CD14-positive monocyte (primary cell): Measurements from ENCODE around the gene PODXL2. TPM values are rescaled to one million over a fixed set of nuclear protein-coding genes. Genes with fewer than 3 reads are reported as not detected.

ENCODE experiments used
- DNase-seq, 3 donors: peaks; one replicate each; pipeline ENCODE4 v3.0.0-alpha.2; 2011 to 2022
- H2AFZ ChIP-seq: 2 replicates; pipeline ENCODE4 v1.6.0; 2012; ENCODE audit warnings: mild to moderate bottlenecking, low read depth, low read length, inconsistent platforms; ENCODE audit not compliant: insufficient read depth, poor library complexity, severe bottlenecking
- H3K27ac ChIP-seq, 2 donors: 1 replicate in 1 of 2; 2 replicates in 1 of 2; pipeline ENCODE4 v1.5.1; 2012 to 2013; ENCODE audit warnings: low read length in 2 of 2, control low read depth in 1 of 2, inconsistent platforms in 1 of 2, low read depth in 1 of 2, mild to moderate bottlenecking in 1 of 2
- H3K27me3 ChIP-seq, 2 donors: one replicate each; pipeline versions ENCODE4 v1.6.0 to v1.6.1; 2011 to 2013; ENCODE audit warnings: low read length in 2 of 2; ENCODE audit not compliant: control insufficient read depth in 2 of 2, insufficient read depth in 2 of 2
- H3K36me3 ChIP-seq, 2 donors: replicated peaks in 1 of 2; 1 replicate in 1 of 2; 2 replicates in 1 of 2; pipeline versions ENCODE4 v1.5.1 to v1.6.1; 2012 to 2013; ENCODE audit warnings: low read length in 2 of 2, control low read depth in 1 of 2, inconsistent platforms in 1 of 2, mild to moderate bottlenecking in 1 of 2; ENCODE audit not compliant: insufficient read depth in 2 of 2, control insufficient read depth in 1 of 2
- H3K4me1 ChIP-seq, 2 donors: 1 replicate in 1 of 2; 2 replicates in 1 of 2; pipeline versions ENCODE4 v1.5.1 to v1.6.1; 2012 to 2013; ENCODE audit warnings: low read length in 2 of 2, control low read depth in 1 of 2, inconsistent platforms in 1 of 2, mild to moderate bottlenecking in 1 of 2, moderate library complexity in 1 of 2; ENCODE audit not compliant: insufficient read depth in 2 of 2, control insufficient read depth in 1 of 2
- H3K4me2 ChIP-seq: replicated peaks from 2 replicates; pipeline ENCODE3; 2012; ENCODE audit warnings: low read length, moderate library complexity, mild to moderate bottlenecking; ENCODE audit not compliant: poor library complexity, severe bottlenecking; ENCODE audit errors: extremely low read depth
- H3K4me3 ChIP-seq, 3 experiments: fragments of 200-600 bp in 1 of 3; sonication (generic) in 1 of 3; replicated peaks in 1 of 3; 1 replicate in 2 of 3; 2 replicates in 1 of 3; pipeline ENCODE4 v1.5.1; 2011 to 2013; ENCODE audit warnings: low read length in 3 of 3, mild to moderate bottlenecking in 3 of 3, control low read depth in 2 of 3, low read depth in 2 of 3, inconsistent platforms in 1 of 3, moderate library complexity in 1 of 3
- H3K79me2 ChIP-seq: 2 replicates; pipeline ENCODE4 v1.6.0; 2012; ENCODE audit warnings: mild to moderate bottlenecking, control low read depth, inconsistent platforms, low read length, moderate library complexity; ENCODE audit not compliant: insufficient read depth
- H3K9ac ChIP-seq: 2 replicates; pipeline ENCODE4 v1.6.0; 2017; ENCODE audit warnings: low read length, mild to moderate bottlenecking; ENCODE audit not compliant: insufficient read depth, poor library complexity, severe bottlenecking
- H3K9me3 ChIP-seq, 2 donors: replicated peaks in 1 of 2; 1 replicate in 1 of 2; 2 replicates in 1 of 2; pipeline versions ENCODE4 v1.5.1 to v1.6.1; 2012 to 2013; ENCODE audit warnings: low read length in 2 of 2, control low read depth in 1 of 2; ENCODE audit not compliant: control insufficient read depth in 1 of 2, insufficient read depth in 1 of 2
- H4K20me1 ChIP-seq: 2 replicates; pipeline ENCODE4 v1.6.0; 2012; ENCODE audit warnings: mild to moderate bottlenecking, low read length, control low read depth, moderate library complexity; ENCODE audit not compliant: insufficient read depth
- H3K27ac Mint-ChIP-seq, 7 donors: one replicate each; pipeline ENCODE4 v1.8.0; 2020; ENCODE audit warnings: mild to moderate bottlenecking in 7 of 7, mixed read lengths in 7 of 7, moderate library complexity in 6 of 7, inconsistent platforms in 2 of 7
- H3K27me3 Mint-ChIP-seq, 3 donors: one replicate each; pipeline ENCODE4 v1.8.0; 2021 to 2022; ENCODE audit warnings: low read depth in 3 of 3, mild to moderate bottlenecking in 3 of 3, mixed read lengths in 3 of 3, moderate library complexity in 3 of 3, inconsistent platforms in 1 of 3
- H3K36me3 Mint-ChIP-seq, 2 donors: one replicate each; pipeline ENCODE4 v1.8.0; 2020; ENCODE audit warnings: mixed read lengths in 2 of 2, inconsistent platforms in 1 of 2, mild to moderate bottlenecking in 1 of 2
- H3K4me1 Mint-ChIP-seq: one replicate; pipeline ENCODE4 v1.8.0; 2020; ENCODE audit warnings: mild to moderate bottlenecking, mixed read lengths
- H3K4me3 Mint-ChIP-seq, 2 donors: one replicate each; pipeline ENCODE4 v1.8.0; 2020; ENCODE audit warnings: mild to moderate bottlenecking in 2 of 2, mixed read lengths in 2 of 2, moderate library complexity in 1 of 2
- H3K9me3 Mint-ChIP-seq, 7 donors: one replicate each; pipeline ENCODE4 v1.8.0; 2020 to 2022; ENCODE audit warnings: mixed read lengths in 7 of 7, mild to moderate bottlenecking in 6 of 7, moderate library complexity in 6 of 7, inconsistent platforms in 2 of 7
- WGBS: methylation state at CpG from one replicate; pipeline ENCODE4 v1.1.5; 2013; ENCODE audit warnings: missing lambda C conversion rate; ENCODE audit not compliant: insufficient coverage; 5-methylcytosine and 5-hydroxymethylcytosine counted together
- intact Hi-C, 2 donors: fragments of 100-400 bp; cut with micrococcal nuclease; formaldehyde crosslinking; loops; one replicate each; pipeline versions ENCODE4 v1.15.0 to v1.15.1; 2023
- polyA plus RNA-seq, 3 donors: library from polyadenylated mRNA; depleted of rRNA in 1 of 3; unstranded in 2 of 3; stranded (reverse) in 1 of 3; fragments of 300-500 nt in 2 of 3; fragments of >200 nt in 1 of 3; fragmentation: Illumina TruSeq in 2 of 3; gene quantifications; 1 replicate in 2 of 3; 2 replicates in 1 of 3; pipeline ENCODE4 v1.2.3, GENCODE V29; 2012 to 2021
- TF ChIP-seq, protein P1 (sequence below): fragments of 200-600 bp; IDR thresholded peaks from one replicate; pipeline ENCODE4 v1.8.0; 2022; ENCODE audit warnings: antibody characterized with exemption, mild to moderate bottlenecking

PODXL2 gene
- polyA plus RNA-seq, 3 donors, result 0.33 to 0.64 (median 0.43) TPM

DNA sequence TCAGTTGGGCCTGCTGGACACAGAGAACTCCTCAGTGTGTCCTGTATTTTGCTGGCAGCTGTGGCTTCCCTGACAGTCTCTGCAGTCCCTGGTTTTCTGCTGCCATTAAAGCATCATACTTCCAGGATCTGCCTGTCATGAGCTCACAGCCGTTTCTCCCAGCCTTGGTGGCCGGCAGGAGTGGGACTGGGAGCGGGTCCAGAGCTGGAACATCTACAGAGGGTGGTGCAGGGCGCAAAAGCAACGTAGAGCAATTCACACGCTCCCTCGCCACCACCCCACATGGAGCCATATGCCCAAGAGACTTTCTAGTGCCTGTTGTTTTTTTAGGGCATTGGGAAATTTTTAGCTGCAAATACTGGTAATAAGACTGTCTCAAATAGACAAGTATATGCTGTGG, 77.3 kb downstream of the PODXL2 start:
- Histone ChIP-seq H3K36me3 (no peaks in the 10 kb centered on the region), H3K4me1 (peaks cover 8 to 9% of the 10 kb centered on the region in 2 donors), H3K9ac (no peak overlapping the region), H2AFZ (no peak overlapping the region), H4K20me1 (no peaks in the 10 kb centered on the region), H3K4me2 (no peak overlapping the region), H3K4me3 (no peak overlapping the region), H3K27ac (no peak overlapping the region), H3K9me3 (no peaks in the 10 kb centered on the region), H3K79me2 (no peaks in the 10 kb centered on the region), H3K27me3 (no peaks in the 10 kb centered on the region)
- Mint-ChIP-seq H3K27me3 (no peaks in the 10 kb centered on the region), H3K36me3 (peaks cover 0 to 2% of the 10 kb centered on the region in 2 donors), H3K4me3 (no peak overlapping the region), H3K9me3 (peaks cover 0 to 3% (median 0%) of the 10 kb centered on the region in 7 donors), H3K4me1 (peaks cover 11% of the 10 kb centered on the region), H3K27ac (no peak overlapping the region)
- intact Hi-C loops, result no loop called here
- TF ChIP-seq, protein P1, sequence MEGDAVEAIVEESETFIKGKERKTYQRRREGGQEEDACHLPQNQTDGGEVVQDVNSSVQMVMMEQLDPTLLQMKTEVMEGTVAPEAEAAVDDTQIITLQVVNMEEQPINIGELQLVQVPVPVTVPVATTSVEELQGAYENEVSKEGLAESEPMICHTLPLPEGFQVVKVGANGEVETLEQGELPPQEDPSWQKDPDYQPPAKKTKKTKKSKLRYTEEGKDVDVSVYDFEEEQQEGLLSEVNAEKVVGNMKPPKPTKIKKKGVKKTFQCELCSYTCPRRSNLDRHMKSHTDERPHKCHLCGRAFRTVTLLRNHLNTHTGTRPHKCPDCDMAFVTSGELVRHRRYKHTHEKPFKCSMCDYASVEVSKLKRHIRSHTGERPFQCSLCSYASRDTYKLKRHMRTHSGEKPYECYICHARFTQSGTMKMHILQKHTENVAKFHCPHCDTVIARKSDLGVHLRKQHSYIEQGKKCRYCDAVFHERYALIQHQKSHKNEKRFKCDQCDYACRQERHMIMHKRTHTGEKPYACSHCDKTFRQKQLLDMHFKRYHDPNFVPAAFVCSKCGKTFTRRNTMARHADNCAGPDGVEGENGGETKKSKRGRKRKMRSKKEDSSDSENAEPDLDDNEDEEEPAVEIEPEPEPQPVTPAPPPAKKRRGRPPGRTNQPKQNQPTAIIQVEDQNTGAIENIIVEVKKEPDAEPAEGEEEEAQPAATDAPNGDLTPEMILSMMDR, result no peak
- WGBS, result 94% methylated on average over 3 of the region's 7 CpGs
- no peak for DNase-seq

DNA sequence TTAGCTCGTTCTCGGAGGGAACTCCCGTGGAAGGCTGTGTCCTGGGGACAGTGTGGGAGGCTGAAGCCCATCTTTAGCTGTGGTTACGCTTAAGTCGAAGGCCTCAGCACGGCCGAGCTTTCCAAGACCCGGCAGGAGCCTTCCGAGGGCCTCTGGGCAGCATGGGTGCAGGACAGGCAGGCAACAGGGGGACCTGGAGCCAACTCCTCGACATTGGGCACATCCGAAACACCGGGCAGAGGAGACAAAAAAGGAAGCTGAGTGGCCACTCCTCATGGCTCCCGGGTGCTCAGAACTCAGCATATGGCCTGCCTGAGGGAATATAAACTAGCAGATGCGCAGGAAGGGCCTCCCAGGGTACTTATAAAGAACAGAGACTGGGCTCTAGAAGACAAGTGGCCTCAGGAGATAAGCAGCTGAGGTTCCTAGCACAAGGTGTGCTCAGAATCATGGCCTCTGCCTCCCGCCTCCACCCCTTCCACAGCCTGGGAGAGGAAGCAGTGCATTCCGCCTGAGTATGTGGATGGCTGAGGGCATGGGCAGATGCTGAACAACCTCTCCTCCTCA, 77.9 kb downstream of the PODXL2 start:
- Mint-ChIP-seq H3K36me3 (peaks cover 0 to 2% of the 10 kb centered on the region in 2 donors), H3K4me1 (peaks cover 11% of the 10 kb centered on the region), H3K27me3 (no peaks in the 10 kb centered on the region), H3K9me3 (peaks cover 0 to 3% (median 0%) of the 10 kb centered on the region in 7 donors), H3K27ac (no peak overlapping the region), H3K4me3 (no peak overlapping the region)
- H4K20me1 ChIP-seq, result no peaks in the 10 kb centered on the region
- DNase-seq, result no peak
- no peak overlapping the region for H2AFZ ChIP-seq
- H3K36me3 ChIP-seq, result no peaks in the 10 kb centered on the region
- intact Hi-C loops, result no loop called here
- H3K4me2 ChIP-seq, result no peak overlapping the region
- H3K79me2 ChIP-seq, result no peaks in the 10 kb centered on the region
- 95% methylated on average over 14 of the region's 16 CpGs for WGBS
- no peak overlapping the region for H3K4me3 ChIP-seq
- TF ChIP-seq, protein P1, result no peak
- H3K9ac ChIP-seq, result no peak overlapping the region
- peaks cover 8 to 9% of the 10 kb centered on the region in 2 donors for H3K4me1 ChIP-seq
- H3K27ac ChIP-seq, result no peak overlapping the region
- H3K27me3 ChIP-seq, result no peaks in the 10 kb centered on the region
- no peaks in the 10 kb centered on the region for H3K9me3 ChIP-seq
